Effector CD8-positive, alpha-beta T cell (primary cell): ENCODE results near the gene CXorf66.
"Not testable (repeated sequence)": the region's sequence is repeated elsewhere in the genome, so short reads cannot be mapped to it uniquely, and the experiment has no call there.

Experiments used
- DNase-seq: peaks from one replicate; lab custom pipeline; 2025; lab: John Stamatoyannopoulos, UW

CXorf66 gene

DNA sequence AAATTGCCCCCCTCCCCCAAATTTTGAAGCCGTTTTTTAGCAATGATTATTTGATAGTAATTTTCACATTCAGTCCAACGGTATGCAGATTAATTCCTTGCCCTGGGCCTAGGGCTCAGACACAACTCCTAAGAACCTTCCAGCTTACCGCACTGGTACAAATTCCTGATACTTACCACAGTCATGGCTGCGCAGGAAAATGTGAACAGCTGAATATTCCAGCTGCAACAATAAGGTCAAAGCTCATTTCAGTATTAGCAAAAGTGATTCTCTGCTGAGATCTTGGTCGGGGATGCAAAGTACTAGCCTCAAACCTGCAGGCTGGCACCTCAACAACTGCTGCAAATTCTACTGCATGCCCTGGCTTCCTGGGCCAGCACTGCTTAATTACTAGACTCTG, 35.4 kb downstream of the CXorf66 start:
- DNase-seq, result no peak

DNA sequence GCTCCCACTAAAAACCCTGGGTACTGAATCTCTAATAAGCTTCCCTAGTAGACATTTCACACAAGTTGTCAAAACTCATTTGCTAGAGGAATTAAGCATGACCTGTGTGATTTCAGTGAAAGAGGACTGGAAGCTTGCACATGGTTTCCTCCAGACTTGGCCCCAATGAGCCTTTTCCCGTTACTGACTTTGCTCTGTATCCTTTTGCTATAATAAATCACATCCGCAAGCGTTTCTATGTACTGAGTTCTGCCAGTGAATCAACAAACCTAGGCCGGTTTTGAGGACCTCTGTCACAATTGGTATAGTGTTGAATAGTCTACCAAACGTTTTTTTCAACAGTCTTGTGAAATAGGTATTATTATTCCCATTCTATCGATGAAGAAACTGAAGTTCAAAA, 40.6 kb downstream of the CXorf66 start:
- DNase-seq, result no peak

DNA sequence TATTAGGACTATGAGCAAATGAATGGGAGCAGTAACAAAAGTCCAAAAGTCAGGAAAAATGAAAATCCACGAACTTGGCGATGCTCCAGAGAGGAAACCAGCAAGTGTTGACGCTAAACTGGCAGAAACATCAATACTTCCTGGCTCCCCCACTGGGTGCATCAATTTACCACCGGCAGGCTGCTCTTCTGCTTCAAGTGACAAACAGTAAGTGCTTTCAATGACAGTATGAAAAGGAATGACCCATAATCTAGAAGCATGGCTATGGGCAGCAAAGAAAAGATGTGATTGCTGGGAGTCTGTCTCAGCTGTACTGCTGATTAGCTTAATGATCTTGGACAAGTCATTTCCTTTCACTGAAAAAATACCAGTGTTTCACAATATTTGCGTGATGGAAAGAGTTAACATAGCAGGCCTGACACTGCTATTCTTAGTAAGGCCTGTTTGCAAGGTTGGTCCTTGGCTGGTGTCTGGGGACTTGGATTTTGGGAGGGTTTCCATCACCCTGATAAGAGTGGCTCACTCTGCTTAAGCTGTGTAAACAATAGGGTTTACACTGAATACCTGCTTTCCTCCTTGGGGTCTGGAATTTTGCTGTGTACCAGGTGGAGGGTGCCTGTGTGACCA, 41.1 kb downstream of the CXorf66 start:
- DNase-seq, result no peak

DNA sequence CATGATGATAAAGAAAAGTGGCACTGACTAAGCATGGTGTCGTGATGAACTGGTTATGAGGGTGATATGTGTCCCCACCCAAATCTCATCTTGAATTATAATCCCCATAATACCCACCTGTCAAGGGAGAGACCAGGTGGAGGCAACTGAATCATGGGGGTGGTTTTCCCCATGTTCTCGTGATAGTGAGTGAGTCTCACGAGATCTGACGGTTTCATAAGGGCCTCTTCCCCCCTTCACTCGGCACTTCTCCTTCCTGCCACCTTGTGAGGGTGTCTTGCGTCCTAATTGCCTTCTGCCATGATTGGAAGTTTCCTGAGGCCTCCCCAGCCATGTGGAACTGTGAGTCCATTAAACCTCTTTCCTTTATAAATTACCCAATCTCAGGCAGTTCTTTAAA, 44.2 kb downstream of the CXorf66 start:
- DNase-seq, result not testable (repeated sequence)

DNA sequence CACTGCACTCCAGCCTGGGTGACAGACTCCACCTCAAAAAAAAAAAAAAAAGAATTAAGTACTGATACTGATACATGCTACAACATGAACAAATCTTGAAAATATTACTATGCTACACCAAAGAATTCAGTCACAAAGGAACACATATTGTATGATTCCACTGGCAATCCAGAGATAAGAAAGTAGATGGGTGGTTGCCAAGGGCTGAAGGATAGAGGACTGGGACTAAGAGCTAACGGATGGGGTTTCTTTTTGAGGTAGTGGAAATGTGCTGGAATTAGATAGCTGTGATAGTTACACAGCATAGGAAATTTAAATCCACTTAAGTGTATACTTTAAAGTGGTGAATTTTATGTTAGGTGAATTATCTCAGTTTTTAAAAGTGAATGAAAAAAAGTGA, 45.0 kb downstream of the CXorf66 start:
- DNase-seq, result no peak

DNA sequence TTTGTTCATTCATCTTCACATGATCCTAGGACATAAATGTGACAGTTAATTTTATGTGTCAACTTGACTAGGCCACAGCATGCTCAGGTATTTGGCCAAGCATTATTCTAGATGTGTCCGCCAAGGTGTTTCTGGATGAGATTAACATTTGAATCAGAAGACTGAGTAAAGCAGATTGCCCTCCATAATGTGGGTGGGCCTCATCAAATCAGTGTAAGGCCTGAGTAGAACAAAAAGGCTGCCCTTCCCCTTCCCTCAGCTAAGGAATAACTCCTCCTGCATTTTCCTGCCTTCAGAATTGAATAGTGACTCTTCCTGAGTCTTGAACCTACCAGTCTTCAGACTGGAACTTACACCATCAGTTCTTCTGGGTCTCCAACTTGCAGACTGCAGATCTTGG, 50.9 kb downstream of the CXorf66 start:
- DNase-seq, result no peak

DNA sequence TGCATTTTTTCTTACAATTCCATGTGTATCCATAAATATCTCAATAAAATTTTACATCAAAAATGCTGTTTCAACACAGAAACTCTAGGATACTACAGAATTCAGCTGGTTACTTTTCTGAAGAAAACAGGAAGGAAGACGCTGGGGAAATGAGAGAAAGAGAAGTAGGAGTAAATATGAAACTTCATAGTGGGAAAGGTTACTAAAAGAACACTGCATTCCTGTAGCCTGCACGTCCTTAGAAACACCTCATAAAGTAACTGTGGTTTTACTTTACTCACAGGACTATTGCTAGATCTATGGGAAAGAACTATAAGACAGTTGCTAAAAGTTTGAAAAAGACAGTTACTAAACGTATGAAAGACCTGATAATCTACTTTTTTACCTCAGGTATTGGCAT, 55.6 kb downstream of the CXorf66 start:
- no peak for DNase-seq

DNA sequence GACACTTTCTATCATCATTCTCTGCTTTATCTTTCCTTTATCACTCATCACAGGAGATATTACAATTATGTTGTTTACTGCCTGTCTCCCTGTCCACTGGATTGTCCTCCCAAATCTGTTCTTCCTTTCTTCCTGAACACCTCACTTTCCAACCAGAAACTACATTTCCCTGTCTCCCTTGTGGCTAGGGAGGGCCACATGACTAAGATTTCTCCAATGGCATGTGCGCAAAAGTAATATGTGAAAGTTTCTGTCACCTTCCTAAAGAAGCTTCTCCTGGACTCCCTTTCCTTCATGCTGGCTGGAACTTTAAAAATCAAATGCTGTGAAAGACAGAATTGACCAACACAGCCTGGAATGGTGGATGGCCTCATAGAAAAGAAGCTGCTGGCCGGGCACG, 58.2 kb downstream of the CXorf66 start:
- no peak for DNase-seq

DNA sequence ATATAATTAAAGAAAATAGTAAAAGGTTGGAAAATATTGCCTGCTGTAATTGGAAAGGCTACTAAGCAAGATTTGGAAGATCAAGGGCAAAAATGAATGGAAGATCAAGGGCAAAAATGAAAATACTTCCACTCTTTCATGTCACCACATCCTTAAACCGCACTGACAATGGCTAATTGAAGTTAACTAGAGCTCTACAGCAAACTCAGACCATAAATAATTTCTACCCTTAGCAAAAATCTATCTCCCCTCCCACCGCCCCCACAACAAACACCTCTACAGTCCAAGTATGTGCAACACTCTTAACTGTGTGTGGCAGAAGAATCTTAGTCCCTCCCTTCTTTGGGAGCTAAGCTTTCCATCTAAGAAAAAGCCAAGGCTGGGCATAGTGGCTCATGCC, 59.6 kb downstream of the CXorf66 start:
- DNase-seq, result no peak
